GM23338 (cell line): ENCODE results near the gene CEACAM18. TPM values are rescaled to one million over a fixed set of nuclear protein-coding genes. Genes with fewer than 3 reads are reported as not detected.

Source experiments
- ATAC-seq: fragments of 200-7000 bp; cut with Tn5 transposase; 3 replicates; pipeline ENCODE4 v1.9.1; 2020
- DNase-seq: peaks from one replicate; pipeline ENCODE4 v3.0.0-alpha.2; 2015; ENCODE audit warnings: low spot score
- H2AFZ ChIP-seq: fragments of 200-600 bp; sonication (generic); 2 replicates; pipeline ENCODE4 v1.8.0; 2016; ENCODE audit warnings: antibody characterized with exemption, mild to moderate bottlenecking, moderate library complexity
- H3F3A ChIP-seq: fragments of 200-600 bp; sonication (generic); replicated peaks from 2 replicates; pipeline ENCODE4 v1.8.0; 2017; ENCODE audit warnings: antibody characterized with exemption, mixed run types, low read depth
- H3K27ac ChIP-seq: fragments of 200-600 bp; sonication (generic); 2 replicates; pipeline ENCODE4 v1.6.1; 2016; ENCODE audit warnings: low read depth
- H3K27me3 ChIP-seq: fragments of 200-600 bp; sonication (generic); 2 replicates; pipeline ENCODE4 v1.8.0; 2016; ENCODE audit warnings: mild to moderate bottlenecking, mixed run types, moderate library complexity; ENCODE audit not compliant: insufficient read depth
- H3K36me3 ChIP-seq: fragments of 200-600 bp; sonication (generic); 2 replicates; pipeline ENCODE4 v1.8.0; 2016; ENCODE audit warnings: mild to moderate bottlenecking; ENCODE audit not compliant: insufficient read depth
- H3K4me1 ChIP-seq: fragments of 200-600 bp; sonication (generic); 2 replicates; pipeline ENCODE4 v1.8.0; 2016; ENCODE audit warnings: mild to moderate bottlenecking, moderate library complexity; ENCODE audit not compliant: insufficient read depth
- H3K4me2 ChIP-seq: fragments of 200-600 bp; sonication (generic); 2 replicates; pipeline ENCODE4 v1.7.1; 2017; ENCODE audit warnings: mixed run types
- H3K4me3 ChIP-seq: fragments of 200-600 bp; sonication (generic); 2 replicates; pipeline ENCODE4 v1.6.1; 2016; ENCODE audit warnings: mixed run types
- H3K79me2 ChIP-seq: fragments of 200-600 bp; sonication (generic); replicated peaks from 2 replicates; pipeline ENCODE4 v1.8.0; 2017; ENCODE audit warnings: mild to moderate bottlenecking; ENCODE audit not compliant: insufficient read depth
- H3K9me2 ChIP-seq: fragments of 200-600 bp; sonication (generic); 2 replicates; pipeline ENCODE4 v1.8.0; 2017; ENCODE audit not compliant: insufficient read depth
- H4K20me1 ChIP-seq: fragments of 200-600 bp; sonication (generic); replicated peaks from 2 replicates; pipeline ENCODE4 v1.8.0; 2017; ENCODE audit warnings: mild to moderate bottlenecking; ENCODE audit not compliant: insufficient read depth
- H3K27ac Mint-ChIP-seq: 2 replicates; pipeline ENCODE4 v1.8.0; 2020; ENCODE audit warnings: inconsistent platforms, mild to moderate bottlenecking, moderate library complexity, mixed read lengths
- H3K27me3 Mint-ChIP-seq: 3 replicates; pipeline ENCODE4 v1.8.0; 2022; ENCODE audit warnings: low read depth, mild to moderate bottlenecking, moderate library complexity, mixed read lengths, inconsistent platforms; ENCODE audit not compliant: insufficient read depth, poor library complexity
- H3K36me3 Mint-ChIP-seq: 3 replicates; pipeline ENCODE4 v1.8.0; 2021; ENCODE audit warnings: low read depth, mild to moderate bottlenecking, inconsistent platforms, moderate library complexity, mixed read lengths
- H3K4me1 Mint-ChIP-seq: 3 replicates; pipeline ENCODE4 v1.8.0; 2020; ENCODE audit warnings: mild to moderate bottlenecking, inconsistent platforms, mixed read lengths
- H3K4me3 Mint-ChIP-seq: 3 replicates; pipeline ENCODE4 v1.8.0; 2021; ENCODE audit warnings: moderate library complexity, mild to moderate bottlenecking, inconsistent platforms, mixed read lengths
- H3K9me3 Mint-ChIP-seq: 3 replicates; pipeline ENCODE4 v1.8.0; 2020; ENCODE audit warnings: moderate library complexity, mild to moderate bottlenecking, inconsistent platforms, mixed read lengths
- EZH2 ChIP-seq: fragments of 200-600 bp; sonication (generic); IDR thresholded peaks from one replicate; pipeline ENCODE4 v1.8.0; 2017; ENCODE audit warnings: antibody characterized with exemption, mild to moderate bottlenecking, low read depth; ENCODE audit not compliant: unreplicated experiment
- ZNF114 ChIP-seq: fragments of 250-450 bp; sonication (Bioruptor Pico); IDR thresholded peaks from 2 replicates; pipeline ENCODE4 v1.5.0; 2020; ENCODE audit warnings: mild to moderate bottlenecking, moderate library complexity
- polyA plus RNA-seq: library from polyadenylated mRNA; unstranded; fragments of >200 nt; fragmentation: Nextera tagmentation; extraction: Ambion mirVana; gene quantifications from 2 replicates; pipeline ENCODE4 v1.2.1, GENCODE V29; 2016
- small RNA-seq: library from RNA; depleted of rRNA; stranded (forward); fragments of <200 nt; gene quantifications from one replicate; pipeline ENCODE3, GENCODE V24; 2014; ENCODE audit warnings: low replicate concordance
- total RNA-seq: library from RNA; depleted of rRNA; stranded (reverse); fragments of >200 nt; shearing (Covaris generic); gene quantifications from 2 replicates; pipeline ENCODE4 v1.2.3, GENCODE V29; 2014; rRNA removed
- TF ChIP-seq, protein P1 (sequence below): fragments of 250-450 bp; sonication (Bioruptor Pico); IDR thresholded peaks from 2 replicates; pipeline ENCODE4 v1.5.0; 2020; ENCODE audit warnings: mild to moderate bottlenecking, moderate library complexity
- TF ChIP-seq, protein P2 (sequence below): IDR thresholded peaks from one replicate; pipeline ENCODE4 v1.6.1; 2018; ENCODE audit warnings: antibody characterized with exemption; ENCODE audit not compliant: unreplicated experiment

CEACAM18 gene
- total and polyA plus RNA-seq, 2 experiments from 2014 or later: not detected

GRCh38 chr19:51539821-51540366 is 61.6 kb downstream of the CEACAM18 start:
- ATAC-seq (no peak), DNase-seq (no peak)
- peaks cover 18% of the 10 kb centered on the region for H3K36me3 Mint-ChIP-seq
- no peak overlapping the region for H2AFZ ChIP-seq
- no peaks in the 10 kb centered on the region for H3K4me1 Mint-ChIP-seq
- no peak overlapping the region for H3K27ac Mint-ChIP-seq
- H3K79me2 ChIP-seq: no peaks in the 10 kb centered on the region
- no peaks in the 10 kb centered on the region for H3K4me1 ChIP-seq
- H3K4me3 Mint-ChIP-seq: no peak overlapping the region
- H3K9me3 Mint-ChIP-seq: peaks cover 90% of the 10 kb centered on the region
- TF ChIP-seq, protein P1, sequence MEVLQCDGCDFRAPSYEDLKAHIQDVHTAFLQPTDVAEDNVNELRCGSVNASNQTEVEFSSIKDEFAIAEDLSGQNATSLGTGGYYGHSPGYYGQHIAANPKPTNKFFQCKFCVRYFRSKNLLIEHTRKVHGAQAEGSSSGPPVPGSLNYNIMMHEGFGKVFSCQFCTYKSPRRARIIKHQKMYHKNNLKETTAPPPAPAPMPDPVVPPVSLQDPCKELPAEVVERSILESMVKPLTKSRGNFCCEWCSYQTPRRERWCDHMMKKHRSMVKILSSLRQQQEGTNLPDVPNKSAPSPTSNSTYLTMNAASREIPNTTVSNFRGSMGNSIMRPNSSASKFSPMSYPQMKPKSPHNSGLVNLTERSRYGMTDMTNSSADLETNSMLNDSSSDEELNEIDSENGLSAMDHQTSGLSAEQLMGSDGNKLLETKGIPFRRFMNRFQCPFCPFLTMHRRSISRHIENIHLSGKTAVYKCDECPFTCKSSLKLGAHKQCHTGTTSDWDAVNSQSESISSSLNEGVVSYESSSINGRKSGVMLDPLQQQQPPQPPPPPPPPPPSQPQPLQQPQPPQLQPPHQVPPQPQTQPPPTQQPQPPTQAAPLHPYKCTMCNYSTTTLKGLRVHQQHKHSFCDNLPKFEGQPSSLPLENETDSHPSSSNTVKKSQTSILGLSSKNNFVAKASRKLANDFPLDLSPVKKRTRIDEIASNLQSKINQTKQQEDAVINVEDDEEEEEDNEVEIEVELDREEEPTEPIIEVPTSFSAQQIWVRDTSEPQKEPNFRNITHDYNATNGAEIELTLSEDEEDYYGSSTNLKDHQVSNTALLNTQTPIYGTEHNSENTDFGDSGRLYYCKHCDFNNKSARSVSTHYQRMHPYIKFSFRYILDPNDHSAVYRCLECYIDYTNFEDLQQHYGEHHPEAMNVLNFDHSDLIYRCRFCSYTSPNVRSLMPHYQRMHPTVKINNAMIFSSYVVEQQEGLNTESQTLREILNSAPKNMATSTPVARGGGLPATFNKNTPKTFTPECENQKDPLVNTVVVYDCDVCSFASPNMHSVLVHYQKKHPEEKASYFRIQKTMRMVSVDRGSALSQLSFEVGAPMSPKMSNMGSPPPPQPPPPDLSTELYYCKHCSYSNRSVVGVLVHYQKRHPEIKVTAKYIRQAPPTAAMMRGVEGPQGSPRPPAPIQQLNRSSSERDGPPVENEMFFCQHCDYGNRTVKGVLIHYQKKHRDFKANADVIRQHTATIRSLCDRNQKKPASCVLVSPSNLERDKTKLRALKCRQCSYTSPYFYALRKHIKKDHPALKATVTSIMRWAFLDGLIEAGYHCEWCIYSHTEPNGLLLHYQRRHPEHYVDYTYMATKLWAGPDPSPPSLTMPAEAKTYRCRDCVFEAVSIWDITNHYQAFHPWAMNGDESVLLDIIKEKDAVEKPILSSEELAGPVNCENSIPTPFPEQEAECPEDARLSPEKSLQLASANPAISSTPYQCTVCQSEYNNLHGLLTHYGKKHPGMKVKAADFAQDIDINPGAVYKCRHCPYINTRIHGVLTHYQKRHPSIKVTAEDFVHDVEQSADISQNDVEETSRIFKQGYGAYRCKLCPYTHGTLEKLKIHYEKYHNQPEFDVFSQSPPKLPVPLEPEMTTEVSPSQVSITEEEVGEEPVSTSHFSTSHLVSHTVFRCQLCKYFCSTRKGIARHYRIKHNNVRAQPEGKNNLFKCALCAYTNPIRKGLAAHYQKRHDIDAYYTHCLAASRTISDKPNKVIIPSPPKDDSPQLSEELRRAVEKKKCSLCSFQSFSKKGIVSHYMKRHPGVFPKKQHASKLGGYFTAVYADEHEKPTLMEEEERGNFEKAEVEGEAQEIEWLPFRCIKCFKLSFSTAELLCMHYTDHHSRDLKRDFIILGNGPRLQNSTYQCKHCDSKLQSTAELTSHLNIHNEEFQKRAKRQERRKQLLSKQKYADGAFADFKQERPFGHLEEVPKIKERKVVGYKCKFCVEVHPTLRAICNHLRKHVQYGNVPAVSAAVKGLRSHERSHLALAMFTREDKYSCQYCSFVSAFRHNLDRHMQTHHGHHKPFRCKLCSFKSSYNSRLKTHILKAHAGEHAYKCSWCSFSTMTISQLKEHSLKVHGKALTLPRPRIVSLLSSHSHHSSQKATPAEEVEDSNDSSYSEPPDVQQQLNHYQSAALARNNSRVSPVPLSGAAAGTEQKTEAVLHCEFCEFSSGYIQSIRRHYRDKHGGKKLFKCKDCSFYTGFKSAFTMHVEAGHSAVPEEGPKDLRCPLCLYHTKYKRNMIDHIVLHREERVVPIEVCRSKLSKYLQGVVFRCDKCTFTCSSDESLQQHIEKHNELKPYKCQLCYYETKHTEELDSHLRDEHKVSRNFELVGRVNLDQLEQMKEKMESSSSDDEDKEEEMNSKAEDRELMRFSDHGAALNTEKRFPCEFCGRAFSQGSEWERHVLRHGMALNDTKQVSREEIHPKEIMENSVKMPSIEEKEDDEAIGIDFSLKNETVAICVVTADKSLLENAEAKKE (CRISPR knock-in tag): no peak
- TF ChIP-seq ZNF114 (CRISPR knock-in tag): no peak
- TF ChIP-seq, protein P2, sequence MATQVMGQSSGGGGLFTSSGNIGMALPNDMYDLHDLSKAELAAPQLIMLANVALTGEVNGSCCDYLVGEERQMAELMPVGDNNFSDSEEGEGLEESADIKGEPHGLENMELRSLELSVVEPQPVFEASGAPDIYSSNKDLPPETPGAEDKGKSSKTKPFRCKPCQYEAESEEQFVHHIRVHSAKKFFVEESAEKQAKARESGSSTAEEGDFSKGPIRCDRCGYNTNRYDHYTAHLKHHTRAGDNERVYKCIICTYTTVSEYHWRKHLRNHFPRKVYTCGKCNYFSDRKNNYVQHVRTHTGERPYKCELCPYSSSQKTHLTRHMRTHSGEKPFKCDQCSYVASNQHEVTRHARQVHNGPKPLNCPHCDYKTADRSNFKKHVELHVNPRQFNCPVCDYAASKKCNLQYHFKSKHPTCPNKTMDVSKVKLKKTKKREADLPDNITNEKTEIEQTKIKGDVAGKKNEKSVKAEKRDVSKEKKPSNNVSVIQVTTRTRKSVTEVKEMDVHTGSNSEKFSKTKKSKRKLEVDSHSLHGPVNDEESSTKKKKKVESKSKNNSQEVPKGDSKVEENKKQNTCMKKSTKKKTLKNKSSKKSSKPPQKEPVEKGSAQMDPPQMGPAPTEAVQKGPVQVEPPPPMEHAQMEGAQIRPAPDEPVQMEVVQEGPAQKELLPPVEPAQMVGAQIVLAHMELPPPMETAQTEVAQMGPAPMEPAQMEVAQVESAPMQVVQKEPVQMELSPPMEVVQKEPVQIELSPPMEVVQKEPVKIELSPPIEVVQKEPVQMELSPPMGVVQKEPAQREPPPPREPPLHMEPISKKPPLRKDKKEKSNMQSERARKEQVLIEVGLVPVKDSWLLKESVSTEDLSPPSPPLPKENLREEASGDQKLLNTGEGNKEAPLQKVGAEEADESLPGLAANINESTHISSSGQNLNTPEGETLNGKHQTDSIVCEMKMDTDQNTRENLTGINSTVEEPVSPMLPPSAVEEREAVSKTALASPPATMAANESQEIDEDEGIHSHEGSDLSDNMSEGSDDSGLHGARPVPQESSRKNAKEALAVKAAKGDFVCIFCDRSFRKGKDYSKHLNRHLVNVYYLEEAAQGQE: no peak
- TF ChIP-seq EZH2: no peak
- H4K20me1 ChIP-seq: no peaks in the 10 kb centered on the region
- H3K27me3 ChIP-seq: no peaks in the 10 kb centered on the region
- H3K36me3 ChIP-seq: no peaks in the 10 kb centered on the region
- H3K4me2 ChIP-seq: no peak overlapping the region
- H3K4me3 ChIP-seq: no peak overlapping the region
- no peak overlapping the region for H3K27ac ChIP-seq
- peaks cover 13% of the 10 kb centered on the region for H3K27me3 Mint-ChIP-seq
- no peaks in the 10 kb centered on the region for H3K9me2 ChIP-seq
- no peaks in the 10 kb centered on the region for H3F3A ChIP-seq

Small RNAs within 50 kb of the gene (small RNA-seq; reads per million reads assigned to genes)
- gene AC020914.3 (not detected), gene AC020914.5 (not detected)

Other genes starting within 250 kb of the CEACAM18 start
- not detected in 2 replicates for gene SIGLECL1, start 227.5 kb upstream of the CEACAM18 start, total RNA-seq
- gene SIGLECL1, start 227.5 kb upstream of the CEACAM18 start, polyA plus RNA-seq: not detected in 2 replicates
- gene IGLON5, start 166.9 kb upstream of the CEACAM18 start, total RNA-seq: 29.1 and 29.4 TPM in 2 replicates
- 5.0 and 5.4 TPM in 2 replicates for gene IGLON5, start 166.9 kb upstream of the CEACAM18 start, polyA plus RNA-seq
- gene VSIG10L, start 136.4 kb upstream of the CEACAM18 start, total RNA-seq: 8.5 and 10.4 TPM in 2 replicates
- gene VSIG10L, start 136.4 kb upstream of the CEACAM18 start, polyA plus RNA-seq: 9.6 and 9.8 TPM in 2 replicates
- gene ETFB, start 112.2 kb upstream of the CEACAM18 start, total RNA-seq: 37.3 and 42.3 TPM in 2 replicates
- gene ETFB, start 112.2 kb upstream of the CEACAM18 start, polyA plus RNA-seq: 59.3 and 63.4 TPM in 2 replicates
- not detected in 2 replicates for gene CLDND2, start 109.5 kb upstream of the CEACAM18 start, total RNA-seq
- 7.7 and 12.1 TPM in 2 replicates for gene CLDND2, start 109.5 kb upstream of the CEACAM18 start, polyA plus RNA-seq
- not detected in 2 replicates for gene NKG7, start 105.9 kb upstream of the CEACAM18 start, total RNA-seq
- gene NKG7, start 105.9 kb upstream of the CEACAM18 start, polyA plus RNA-seq: not detected in 2 replicates
- gene LIM2, start 90.6 kb upstream of the CEACAM18 start, total RNA-seq: not detected in 2 replicates
- gene LIM2, start 90.6 kb upstream of the CEACAM18 start, polyA plus RNA-seq: not detected in 2 replicates
- 1.4 and 5.6 TPM in 2 replicates for gene C19orf84, start 87.9 kb upstream of the CEACAM18 start, total RNA-seq
- gene C19orf84, start 87.9 kb upstream of the CEACAM18 start, polyA plus RNA-seq: 3.9 and 4.4 TPM in 2 replicates
- not detected in 2 replicates for gene SIGLEC10, start 60.9 kb upstream of the CEACAM18 start, total RNA-seq
- gene SIGLEC10, start 60.9 kb upstream of the CEACAM18 start, polyA plus RNA-seq: 0.47 and 0.56 TPM in 2 replicates
- not detected in 2 replicates for gene SIGLEC8, start 20.1 kb upstream of the CEACAM18 start, total RNA-seq
- not detected in 2 replicates for gene SIGLEC8, start 20.1 kb upstream of the CEACAM18 start, polyA plus RNA-seq
- gene SIGLEC12, start 23.3 kb downstream of the CEACAM18 start, total RNA-seq: not detected in 2 replicates
- not detected in 2 replicates for gene SIGLEC12, start 23.3 kb downstream of the CEACAM18 start, polyA plus RNA-seq
- gene SIGLEC6, start 53.1 kb downstream of the CEACAM18 start, total RNA-seq: 0.16 and 0.76 TPM in 2 replicates
- gene SIGLEC6, start 53.1 kb downstream of the CEACAM18 start, polyA plus RNA-seq: not detected in 2 replicates
- 6.3 and 7.4 TPM in 2 replicates for gene ZNF175, start 92.7 kb downstream of the CEACAM18 start, total RNA-seq
- 2.3 and 5.8 TPM in 2 replicates for gene ZNF175, start 92.7 kb downstream of the CEACAM18 start, polyA plus RNA-seq
- gene SIGLEC5, start 151.9 kb downstream of the CEACAM18 start, total RNA-seq: not detected in 2 replicates
- gene SIGLEC5, start 151.9 kb downstream of the CEACAM18 start, polyA plus RNA-seq: not detected in 2 replicates
- not detected in 2 replicates for gene SIGLEC14, start 168.3 kb downstream of the CEACAM18 start, total RNA-seq
- 0.10 TPM in 1 of 2 replicates, not detected in the other for gene SIGLEC14, start 168.3 kb downstream of the CEACAM18 start, polyA plus RNA-seq
- gene SPACA6, start 214.8 kb downstream of the CEACAM18 start, total RNA-seq: 5.1 and 5.2 TPM in 2 replicates
- 8.2 and 11.5 TPM in 2 replicates for gene SPACA6, start 214.8 kb downstream of the CEACAM18 start, polyA plus RNA-seq
- 1.8 and 2.0 TPM in 2 replicates for gene HAS1, start 245.5 kb downstream of the CEACAM18 start, total RNA-seq
- 0.40 and 0.75 TPM in 2 replicates for gene HAS1, start 245.5 kb downstream of the CEACAM18 start, polyA plus RNA-seq